Liver (tissue), 3 donors: ENCODE results near the gene KLF11.

ENCODE experiments used
- JUND ChIP-seq, 2 donors: IDR thresholded peaks; 2 replicates each; pipeline ENCODE4 v1.6.1; 2016; ENCODE audit warnings: antibody characterized with exemption in 2 of 2
- NR2F2 ChIP-seq: IDR thresholded peaks from 2 replicates; pipeline ENCODE4 v1.6.1; 2016; ENCODE audit warnings: antibody characterized with exemption
- RAD21 ChIP-seq, 2 donors: IDR thresholded peaks; 2 replicates each; pipeline ENCODE4 v1.6.1; 2016; ENCODE audit warnings: antibody characterized with exemption in 2 of 2, mild to moderate bottlenecking in 2 of 2
- RXRA ChIP-seq, 2 donors: IDR thresholded peaks; 2 replicates each; pipeline ENCODE4 v1.6.1; 2017 to 2018; ENCODE audit warnings: antibody characterized with exemption in 2 of 2, mild to moderate bottlenecking in 1 of 2
- SP1 ChIP-seq: IDR thresholded peaks from 2 replicates; pipeline ENCODE4 v1.6.1; 2018; ENCODE audit warnings: antibody characterized with exemption, mild to moderate bottlenecking
- TAF1 ChIP-seq: conservative IDR thresholded peaks from 2 replicates; pipeline ENCODE4 v1.6.1; 2016; ENCODE audit warnings: antibody characterized with exemption, mild to moderate bottlenecking
- YY1 ChIP-seq: IDR thresholded peaks from 2 replicates; pipeline ENCODE4 v1.6.1; 2016; ENCODE audit warnings: antibody characterized with exemption, mild to moderate bottlenecking
- TF ChIP-seq, protein P1 (sequence below): fragments of 150-350 bp; IDR thresholded peaks from 2 replicates; pipeline ENCODE4 v1.5.1; 2017; ENCODE audit warnings: improper control_type of control experiment, low read depth, low read length; ENCODE audit not compliant: missing input control
- TF ChIP-seq, protein P2 (sequence below): IDR thresholded peaks from 2 replicates; pipeline ENCODE4 v1.6.1; 2016; ENCODE audit warnings: antibody characterized with exemption
- TF ChIP-seq, protein P3 (sequence below): IDR thresholded peaks from 2 replicates; pipeline ENCODE4 v1.6.1; 2016; ENCODE audit warnings: antibody characterized with exemption
- TF ChIP-seq, protein P4 (sequence below): IDR thresholded peaks from 2 replicates; pipeline ENCODE4 v1.6.1; 2016; ENCODE audit warnings: antibody characterized with exemption, mild to moderate bottlenecking
- TF ChIP-seq, protein P5 (sequence below): IDR thresholded peaks from 2 replicates; pipeline ENCODE4 v1.6.1; 2016; ENCODE audit warnings: antibody characterized with exemption
- donor health status: healthy.
- donor health status: healthy.

DNA sequence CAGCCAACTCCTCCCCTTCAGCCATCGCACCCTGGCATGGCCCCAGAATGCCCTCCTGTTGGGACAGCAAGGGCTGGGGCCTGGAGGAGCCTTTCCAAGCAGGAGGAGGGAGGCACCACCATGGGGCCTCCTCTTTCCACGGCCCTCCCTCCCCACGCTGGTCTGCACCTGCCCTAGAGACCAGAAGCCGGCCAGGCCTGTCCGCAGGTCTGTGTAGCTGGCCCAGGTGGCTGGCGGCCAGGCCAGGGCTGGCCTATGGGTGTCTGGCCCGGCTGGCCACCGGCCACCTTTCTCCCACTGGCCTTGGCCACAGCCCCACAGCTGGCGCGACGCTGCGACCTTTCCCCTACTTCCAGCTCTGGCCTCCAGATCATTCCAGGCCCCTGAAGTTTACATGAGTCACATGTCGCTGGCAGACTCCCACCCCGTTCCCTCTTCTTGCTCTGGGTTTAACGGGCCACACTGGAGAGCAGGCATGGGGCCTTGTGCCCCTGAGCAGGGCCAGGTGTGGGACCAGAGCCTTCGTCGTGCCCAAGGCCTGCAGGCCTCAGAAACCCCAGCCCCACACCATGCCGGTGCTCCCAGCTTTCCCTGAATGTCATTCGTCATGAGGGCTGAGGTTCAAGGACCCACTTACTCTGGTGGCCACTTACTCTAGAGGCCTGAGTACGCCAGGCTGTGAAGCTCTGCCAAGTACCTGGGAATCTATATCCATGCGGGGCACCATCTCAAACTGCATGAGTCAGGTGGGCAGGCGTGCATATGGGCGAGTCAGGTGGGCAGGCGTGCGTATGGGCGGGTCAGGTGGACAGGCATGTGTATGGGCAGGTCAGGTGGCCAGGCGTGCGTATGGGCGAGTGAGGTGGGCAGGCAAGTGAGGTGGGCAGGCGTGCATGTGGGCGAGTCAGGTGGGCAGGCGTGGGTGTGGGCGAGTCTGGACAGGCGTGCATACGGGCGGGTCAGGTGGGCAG is 33.3 kb upstream of the KLF11 start:
- TF ChIP-seq TAF1: no peak
- TF ChIP-seq, protein P1, sequence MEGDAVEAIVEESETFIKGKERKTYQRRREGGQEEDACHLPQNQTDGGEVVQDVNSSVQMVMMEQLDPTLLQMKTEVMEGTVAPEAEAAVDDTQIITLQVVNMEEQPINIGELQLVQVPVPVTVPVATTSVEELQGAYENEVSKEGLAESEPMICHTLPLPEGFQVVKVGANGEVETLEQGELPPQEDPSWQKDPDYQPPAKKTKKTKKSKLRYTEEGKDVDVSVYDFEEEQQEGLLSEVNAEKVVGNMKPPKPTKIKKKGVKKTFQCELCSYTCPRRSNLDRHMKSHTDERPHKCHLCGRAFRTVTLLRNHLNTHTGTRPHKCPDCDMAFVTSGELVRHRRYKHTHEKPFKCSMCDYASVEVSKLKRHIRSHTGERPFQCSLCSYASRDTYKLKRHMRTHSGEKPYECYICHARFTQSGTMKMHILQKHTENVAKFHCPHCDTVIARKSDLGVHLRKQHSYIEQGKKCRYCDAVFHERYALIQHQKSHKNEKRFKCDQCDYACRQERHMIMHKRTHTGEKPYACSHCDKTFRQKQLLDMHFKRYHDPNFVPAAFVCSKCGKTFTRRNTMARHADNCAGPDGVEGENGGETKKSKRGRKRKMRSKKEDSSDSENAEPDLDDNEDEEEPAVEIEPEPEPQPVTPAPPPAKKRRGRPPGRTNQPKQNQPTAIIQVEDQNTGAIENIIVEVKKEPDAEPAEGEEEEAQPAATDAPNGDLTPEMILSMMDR: no peak
- peak in 1 of 2 donors; percentile 57 for TF ChIP-seq RAD21 (IDR thresholded peaks at IDR 0.05)
- TF ChIP-seq YY1: peak; percentile 90
- TF ChIP-seq, protein P2, sequence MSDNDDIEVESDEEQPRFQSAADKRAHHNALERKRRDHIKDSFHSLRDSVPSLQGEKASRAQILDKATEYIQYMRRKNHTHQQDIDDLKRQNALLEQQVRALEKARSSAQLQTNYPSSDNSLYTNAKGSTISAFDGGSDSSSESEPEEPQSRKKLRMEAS: peak; percentile 96
- no peak for TF ChIP-seq JUND (IDR thresholded peaks at IDR 0.05)
- peak; percentile 100 for TF ChIP-seq SP1
- TF ChIP-seq, protein P3, sequence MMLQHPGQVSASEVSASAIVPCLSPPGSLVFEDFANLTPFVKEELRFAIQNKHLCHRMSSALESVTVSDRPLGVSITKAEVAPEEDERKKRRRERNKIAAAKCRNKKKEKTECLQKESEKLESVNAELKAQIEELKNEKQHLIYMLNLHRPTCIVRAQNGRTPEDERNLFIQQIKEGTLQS: no peak
- TF ChIP-seq NR2F2: no peak
- peak; percentile 99 for TF ChIP-seq RXRA (IDR thresholded peaks at IDR 0.05)
- TF ChIP-seq, protein P4, sequence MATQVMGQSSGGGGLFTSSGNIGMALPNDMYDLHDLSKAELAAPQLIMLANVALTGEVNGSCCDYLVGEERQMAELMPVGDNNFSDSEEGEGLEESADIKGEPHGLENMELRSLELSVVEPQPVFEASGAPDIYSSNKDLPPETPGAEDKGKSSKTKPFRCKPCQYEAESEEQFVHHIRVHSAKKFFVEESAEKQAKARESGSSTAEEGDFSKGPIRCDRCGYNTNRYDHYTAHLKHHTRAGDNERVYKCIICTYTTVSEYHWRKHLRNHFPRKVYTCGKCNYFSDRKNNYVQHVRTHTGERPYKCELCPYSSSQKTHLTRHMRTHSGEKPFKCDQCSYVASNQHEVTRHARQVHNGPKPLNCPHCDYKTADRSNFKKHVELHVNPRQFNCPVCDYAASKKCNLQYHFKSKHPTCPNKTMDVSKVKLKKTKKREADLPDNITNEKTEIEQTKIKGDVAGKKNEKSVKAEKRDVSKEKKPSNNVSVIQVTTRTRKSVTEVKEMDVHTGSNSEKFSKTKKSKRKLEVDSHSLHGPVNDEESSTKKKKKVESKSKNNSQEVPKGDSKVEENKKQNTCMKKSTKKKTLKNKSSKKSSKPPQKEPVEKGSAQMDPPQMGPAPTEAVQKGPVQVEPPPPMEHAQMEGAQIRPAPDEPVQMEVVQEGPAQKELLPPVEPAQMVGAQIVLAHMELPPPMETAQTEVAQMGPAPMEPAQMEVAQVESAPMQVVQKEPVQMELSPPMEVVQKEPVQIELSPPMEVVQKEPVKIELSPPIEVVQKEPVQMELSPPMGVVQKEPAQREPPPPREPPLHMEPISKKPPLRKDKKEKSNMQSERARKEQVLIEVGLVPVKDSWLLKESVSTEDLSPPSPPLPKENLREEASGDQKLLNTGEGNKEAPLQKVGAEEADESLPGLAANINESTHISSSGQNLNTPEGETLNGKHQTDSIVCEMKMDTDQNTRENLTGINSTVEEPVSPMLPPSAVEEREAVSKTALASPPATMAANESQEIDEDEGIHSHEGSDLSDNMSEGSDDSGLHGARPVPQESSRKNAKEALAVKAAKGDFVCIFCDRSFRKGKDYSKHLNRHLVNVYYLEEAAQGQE: peak; percentile 74
- TF ChIP-seq, protein P5, sequence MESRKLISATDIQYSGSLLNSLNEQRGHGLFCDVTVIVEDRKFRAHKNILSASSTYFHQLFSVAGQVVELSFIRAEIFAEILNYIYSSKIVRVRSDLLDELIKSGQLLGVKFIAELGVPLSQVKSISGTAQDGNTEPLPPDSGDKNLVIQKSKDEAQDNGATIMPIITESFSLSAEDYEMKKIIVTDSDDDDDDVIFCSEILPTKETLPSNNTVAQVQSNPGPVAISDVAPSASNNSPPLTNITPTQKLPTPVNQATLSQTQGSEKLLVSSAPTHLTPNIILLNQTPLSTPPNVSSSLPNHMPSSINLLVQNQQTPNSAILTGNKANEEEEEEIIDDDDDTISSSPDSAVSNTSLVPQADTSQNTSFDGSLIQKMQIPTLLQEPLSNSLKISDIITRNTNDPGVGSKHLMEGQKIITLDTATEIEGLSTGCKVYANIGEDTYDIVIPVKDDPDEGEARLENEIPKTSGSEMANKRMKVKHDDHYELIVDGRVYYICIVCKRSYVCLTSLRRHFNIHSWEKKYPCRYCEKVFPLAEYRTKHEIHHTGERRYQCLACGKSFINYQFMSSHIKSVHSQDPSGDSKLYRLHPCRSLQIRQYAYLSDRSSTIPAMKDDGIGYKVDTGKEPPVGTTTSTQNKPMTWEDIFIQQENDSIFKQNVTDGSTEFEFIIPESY: no peak
